Neural crest cell (in vitro differentiated cells): Measurements from ENCODE around the gene VEGFB. TPM values are rescaled to one million over a fixed set of nuclear protein-coding genes. Genes with fewer than 3 reads are reported as not detected.
A peak's percentile ranks its signal among the peaks of the same experiment; 100 is the strongest.

ENCODE experiments used
- DNase-seq: peaks from one replicate; pipeline ENCODE4 v3.0.0; 2021; ENCODE audit warnings: low read depth, mixed read lengths, low spot score
- H3K27ac Mint-ChIP-seq: one replicate; pipeline ENCODE4 v1.8.0; 2021; ENCODE audit warnings: mild to moderate bottlenecking, mixed read lengths; ENCODE audit not compliant: unreplicated experiment
- H3K27me3 Mint-ChIP-seq: 2 replicates; pipeline ENCODE4 v1.8.0; 2021; ENCODE audit warnings: low read depth, mild to moderate bottlenecking, mixed read lengths
- H3K36me3 Mint-ChIP-seq: 2 replicates; pipeline ENCODE4 v1.8.0; 2021; ENCODE audit warnings: low read depth, mild to moderate bottlenecking, mixed read lengths
- H3K4me1 Mint-ChIP-seq: 2 replicates; pipeline ENCODE4 v1.8.0; 2021; ENCODE audit warnings: mixed read lengths
- H3K4me3 Mint-ChIP-seq: one replicate; pipeline ENCODE4 v1.8.0; 2021; ENCODE audit warnings: mild to moderate bottlenecking, mixed read lengths
- H3K9me3 Mint-ChIP-seq: 2 replicates; pipeline ENCODE4 v1.8.0; 2021; ENCODE audit warnings: mixed read lengths
- CTCF ChIP-seq: fragments of 200-600 bp; sonication (generic); conservative IDR thresholded peaks from 2 replicates; pipeline ENCODE4 v1.5.0; 2021; ENCODE audit warnings: antibody characterized with exemption, mild to moderate bottlenecking
- total RNA-seq: library from RNA; stranded (reverse); gene quantifications from 2 replicates; pipeline ENCODE4 v1.2.1, GENCODE V29; 2021

Gene VEGFB
- total RNA-seq, 1 donor from 2014 or later, result 62.7 TPM

- H3K9me3 Mint-ChIP-seq, result no peaks in the 10 kb centered on the region
- H3K4me3 Mint-ChIP-seq, result peak overlapping the region; percentile 91
- H3K27ac Mint-ChIP-seq, result no peak overlapping the region
- H3K4me1 Mint-ChIP-seq, result peaks cover 33% of the 10 kb centered on the region
- H3K36me3 Mint-ChIP-seq, result no peaks in the 10 kb centered on the region
- TF ChIP-seq CTCF, result no peak
- H3K27me3 Mint-ChIP-seq, result no peaks in the 10 kb centered on the region
- DNase-seq, result no peak
Observed at GRCh38 chr11:64226507-64227051, 7.8 kb upstream of the VEGFB start.

GRCh38 chr11:64227405-64227956 is 6.9 kb upstream of the VEGFB start:
- Mint-ChIP-seq H3K4me1 (peaks cover 37% of the 10 kb centered on the region), H3K27me3 (no peaks in the 10 kb centered on the region), H3K4me3 (peak overlapping the region; percentile 91), H3K27ac (no peak overlapping the region), H3K36me3 (no peaks in the 10 kb centered on the region), H3K9me3 (no peaks in the 10 kb centered on the region)
- no peak for DNase-seq
- TF ChIP-seq CTCF, result no peak

GRCh38 chr11:64229090-64229743 is 5.2 kb upstream of the VEGFB start:
- no peaks in the 10 kb centered on the region for H3K9me3 Mint-ChIP-seq
- H3K36me3 Mint-ChIP-seq, result no peaks in the 10 kb centered on the region
- no peak for DNase-seq
- H3K4me3 Mint-ChIP-seq, result peak overlapping the region; percentile 93
- TF ChIP-seq CTCF, result no peak
- H3K27me3 Mint-ChIP-seq, result no peaks in the 10 kb centered on the region
- no peak overlapping the region for H3K27ac Mint-ChIP-seq
- peaks cover 37% of the 10 kb centered on the region for H3K4me1 Mint-ChIP-seq

GRCh38 chr11:64229744-64230170 is 4.6 kb upstream of the VEGFB start:
- H3K27me3 Mint-ChIP-seq, result no peaks in the 10 kb centered on the region
- peak overlapping the region; percentile 93 for H3K4me3 Mint-ChIP-seq
- H3K9me3 Mint-ChIP-seq, result no peaks in the 10 kb centered on the region
- H3K4me1 Mint-ChIP-seq, result peaks cover 37% of the 10 kb centered on the region
- no peak overlapping the region for H3K27ac Mint-ChIP-seq
- H3K36me3 Mint-ChIP-seq, result no peaks in the 10 kb centered on the region
- DNase-seq, result no peak
- no peak for TF ChIP-seq CTCF

GRCh38 chr11:64230171-64230984 is 4.0 kb upstream of the VEGFB start, which contains the start of gene DNAJC4:
Gene DNAJC4, plus strand, starts transcription at chr11:64230548. Its CDS starts 307 bp downstream, at chr11:64230855.
- H3K9me3 Mint-ChIP-seq, result no peaks in the 10 kb centered on the region
- peaks cover 36% of the 10 kb centered on the region for H3K4me1 Mint-ChIP-seq
- no peaks in the 10 kb centered on the region for H3K27me3 Mint-ChIP-seq
- DNase-seq, result peak; percentile 84
- peak within 1 kb of the TSS; percentile 57 for H3K27ac Mint-ChIP-seq
- H3K36me3 Mint-ChIP-seq, result no peaks in the 10 kb centered on the region
- no peak for TF ChIP-seq CTCF
- H3K4me3 Mint-ChIP-seq, result peak within 1 kb of the TSS; percentile 93
